Uterus (tissue), 2 donors: ENCODE results near the gene SESTD1.

Experiments
- POLR2A ChIP-seq, 2 donors: fragments of 450-650 bp; IDR thresholded peaks; one replicate each; pipeline ENCODE4 v1.6.1; 2016; ENCODE audit warnings: antibody characterized with exemption in 2 of 2, mild to moderate bottlenecking in 1 of 2, moderate library complexity in 1 of 2
- TF ChIP-seq, protein P1 (sequence below), 4 experiments: fragments of 200-600 bp in 2 of 4; fragments of 450-650 bp in 2 of 4; sonication (generic) in 2 of 4; IDR thresholded peaks; one replicate each; pipeline ENCODE4 v1.5.1; 2016 to 2019; ENCODE audit warnings: antibody characterized with exemption in 4 of 4, mild to moderate bottlenecking in 2 of 4, moderate library complexity in 1 of 4

DNA sequence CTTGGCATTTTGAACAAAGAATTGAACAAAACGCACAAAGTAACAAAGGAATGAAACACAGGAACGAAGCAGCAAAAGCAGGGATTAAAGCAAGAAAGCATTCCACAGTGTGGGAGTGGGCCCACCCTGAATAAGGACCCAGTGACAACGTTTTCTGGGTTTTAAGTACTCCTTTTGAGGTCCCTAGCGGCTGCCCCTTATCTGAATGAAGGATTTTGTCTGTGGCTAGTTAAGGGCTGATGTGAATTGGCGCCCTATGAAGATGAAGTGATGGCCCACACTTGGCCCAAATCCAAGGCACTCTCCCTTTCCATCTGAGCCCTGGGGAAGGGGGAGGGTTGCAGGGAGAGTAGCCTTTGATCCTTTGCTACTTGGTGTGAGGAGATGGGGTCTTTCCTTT lies 206.9 kb downstream of the SESTD1 start:
- TF ChIP-seq, protein P1, sequence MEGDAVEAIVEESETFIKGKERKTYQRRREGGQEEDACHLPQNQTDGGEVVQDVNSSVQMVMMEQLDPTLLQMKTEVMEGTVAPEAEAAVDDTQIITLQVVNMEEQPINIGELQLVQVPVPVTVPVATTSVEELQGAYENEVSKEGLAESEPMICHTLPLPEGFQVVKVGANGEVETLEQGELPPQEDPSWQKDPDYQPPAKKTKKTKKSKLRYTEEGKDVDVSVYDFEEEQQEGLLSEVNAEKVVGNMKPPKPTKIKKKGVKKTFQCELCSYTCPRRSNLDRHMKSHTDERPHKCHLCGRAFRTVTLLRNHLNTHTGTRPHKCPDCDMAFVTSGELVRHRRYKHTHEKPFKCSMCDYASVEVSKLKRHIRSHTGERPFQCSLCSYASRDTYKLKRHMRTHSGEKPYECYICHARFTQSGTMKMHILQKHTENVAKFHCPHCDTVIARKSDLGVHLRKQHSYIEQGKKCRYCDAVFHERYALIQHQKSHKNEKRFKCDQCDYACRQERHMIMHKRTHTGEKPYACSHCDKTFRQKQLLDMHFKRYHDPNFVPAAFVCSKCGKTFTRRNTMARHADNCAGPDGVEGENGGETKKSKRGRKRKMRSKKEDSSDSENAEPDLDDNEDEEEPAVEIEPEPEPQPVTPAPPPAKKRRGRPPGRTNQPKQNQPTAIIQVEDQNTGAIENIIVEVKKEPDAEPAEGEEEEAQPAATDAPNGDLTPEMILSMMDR (IDR thresholded peaks at IDR 0.05): no peak
- no peak for TF ChIP-seq POLR2A (IDR thresholded peaks at IDR 0.05)
